HEK293T (cell line): ENCODE measurements around the gene CXXC4.

Experiments used
- ARNT ChIP-seq: fragments of 450-650 bp; IDR thresholded peaks from 2 replicates; pipeline ENCODE4 v1.6.1; 2017; ENCODE audit warnings: mild to moderate bottlenecking
- BHLHE40 ChIP-seq: fragments of 450-650 bp; IDR thresholded peaks from 2 replicates; pipeline ENCODE4 v1.6.1; 2016; ENCODE audit warnings: mild to moderate bottlenecking, moderate library complexity, borderline replicate concordance
- CTBP1 ChIP-seq: fragments of 450-650 bp; IDR thresholded peaks from 2 replicates; pipeline ENCODE4 v1.6.1; 2016; ENCODE audit warnings: borderline replicate concordance
- ELF4 ChIP-seq: fragments of 450-650 bp; IDR thresholded peaks from 2 replicates; pipeline ENCODE4 v1.6.1; 2017; ENCODE audit warnings: antibody characterized with exemption
- FOXA1 ChIP-seq: fragments of 450-650 bp; IDR thresholded peaks from 2 replicates; pipeline ENCODE4 v1.6.1; 2016; ENCODE audit warnings: mild to moderate bottlenecking
- FOXK2 ChIP-seq: fragments of 450-650 bp; IDR thresholded peaks from 2 replicates; pipeline ENCODE4 v1.6.1; 2016; ENCODE audit warnings: mild to moderate bottlenecking
- FOXM1 ChIP-seq: fragments of 450-650 bp; IDR thresholded peaks from 2 replicates; pipeline ENCODE4 v1.6.1; 2017; ENCODE audit warnings: mild to moderate bottlenecking, borderline replicate concordance
- LEF1 ChIP-seq: fragments of 450-650 bp; IDR thresholded peaks from 2 replicates; pipeline ENCODE4 v1.6.1; 2017; ENCODE audit warnings: mild to moderate bottlenecking, borderline replicate concordance
- SP1 ChIP-seq: fragments of 450-650 bp; IDR thresholded peaks from 2 replicates; pipeline ENCODE4 v1.6.1; 2017
- SUZ12 ChIP-seq: fragments of 450-650 bp; IDR thresholded peaks from 2 replicates; pipeline ENCODE4 v1.6.1; 2016; ENCODE audit warnings: mild to moderate bottlenecking
- TARDBP ChIP-seq: fragments of 450-650 bp; IDR thresholded peaks from 2 replicates; pipeline ENCODE4 v1.6.1; 2016
- ZNF384 ChIP-seq: fragments of 450-650 bp; IDR thresholded peaks from 2 replicates; pipeline ENCODE4 v1.6.1; 2016
- TF ChIP-seq, protein P1 (sequence below): fragments of 450-650 bp; IDR thresholded peaks from 2 replicates; pipeline ENCODE4 v1.6.1; 2016

GRCh38 chr4:104424475-104424941 lies 70.2 kb downstream of the CXXC4 start:
- TF ChIP-seq TARDBP, result no peak
- TF ChIP-seq FOXA1, result no peak
- no peak for TF ChIP-seq SP1
- no peak for TF ChIP-seq ELF4
- no peak for TF ChIP-seq SUZ12
- TF ChIP-seq, protein P1, sequence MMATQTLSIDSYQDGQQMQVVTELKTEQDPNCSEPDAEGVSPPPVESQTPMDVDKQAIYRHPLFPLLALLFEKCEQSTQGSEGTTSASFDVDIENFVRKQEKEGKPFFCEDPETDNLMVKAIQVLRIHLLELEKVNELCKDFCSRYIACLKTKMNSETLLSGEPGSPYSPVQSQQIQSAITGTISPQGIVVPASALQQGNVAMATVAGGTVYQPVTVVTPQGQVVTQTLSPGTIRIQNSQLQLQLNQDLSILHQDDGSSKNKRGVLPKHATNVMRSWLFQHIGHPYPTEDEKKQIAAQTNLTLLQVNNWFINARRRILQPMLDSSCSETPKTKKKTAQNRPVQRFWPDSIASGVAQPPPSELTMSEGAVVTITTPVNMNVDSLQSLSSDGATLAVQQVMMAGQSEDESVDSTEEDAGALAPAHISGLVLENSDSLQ, result no peak
- no peak for TF ChIP-seq FOXK2
- no peak for TF ChIP-seq BHLHE40
- no peak for TF ChIP-seq FOXM1
- TF ChIP-seq ARNT, result no peak
- no peak for TF ChIP-seq ZNF384
- TF ChIP-seq LEF1, result no peak
- no peak for TF ChIP-seq CTBP1
